ENCODE data around the gene CACNA2D2. TPM values are rescaled to one million over a fixed set of nuclear protein-coding genes. Genes with fewer than 3 reads are reported as not detected.
A peak's percentile ranks its signal among the peaks of the same experiment; 100 is the strongest.

The CACNA2D2 gene
- total RNA-seq, 1 donor from 2014 or later: 0.21 TPM

DNA sequence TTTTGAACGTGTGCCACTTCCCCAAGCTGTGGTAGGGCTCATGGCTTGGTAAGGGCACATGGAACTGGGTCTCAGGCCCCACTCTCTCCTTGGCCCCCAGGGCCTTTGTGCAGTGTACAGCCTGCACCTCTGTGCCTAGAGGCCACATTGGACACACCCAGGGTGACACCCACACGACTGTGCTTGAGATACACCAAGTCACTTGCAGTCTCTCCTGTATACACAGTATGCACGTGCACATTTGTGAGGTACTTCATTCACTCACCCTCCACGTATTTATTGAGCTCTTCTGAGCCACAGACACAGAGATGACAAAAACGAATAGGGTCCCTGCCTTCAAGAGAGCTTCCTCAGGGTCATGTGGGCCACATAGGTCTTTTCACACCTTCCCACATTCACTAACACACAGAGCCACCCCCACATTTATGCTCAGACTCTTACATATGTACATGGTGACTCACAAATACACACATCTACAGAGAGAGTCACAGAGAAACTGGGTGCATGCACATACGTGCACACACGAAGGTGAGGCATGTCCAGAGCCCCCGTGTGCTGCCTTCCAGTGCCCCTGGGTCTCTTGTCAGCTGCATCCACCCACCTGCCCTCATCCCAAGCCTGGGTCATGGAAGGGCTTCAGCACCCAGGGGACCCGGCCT lies 134.3 kb downstream of the CACNA2D2 start:
- peaks cover 24% of the 10 kb centered on the region for H3K27me3 ChIP-seq (ENCODE audit: control insufficient read depth, insufficient read depth, low read length)

DNA sequence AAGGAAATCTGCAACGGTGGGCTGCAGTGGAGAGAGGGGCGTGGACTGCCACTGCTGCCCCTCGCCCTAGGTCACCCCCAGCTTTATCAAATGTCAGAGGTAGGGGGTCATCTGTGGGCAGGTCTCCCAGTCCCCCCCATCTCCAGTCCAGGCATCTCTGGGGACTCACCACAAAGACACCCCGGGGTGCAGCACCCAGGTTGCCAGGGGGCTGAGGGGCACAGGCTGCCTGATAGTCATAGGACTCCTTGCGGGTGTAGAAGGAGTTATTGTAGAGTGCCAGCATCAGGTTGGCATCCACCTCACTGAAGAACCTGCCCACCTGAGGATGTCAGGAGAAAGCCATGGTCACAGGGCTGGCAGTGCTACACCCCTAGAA lies 137.6 kb downstream of the CACNA2D2 start:
- Histone ChIP-seq H3K4me3 (ENCODE audit: low read depth, low read length) (no peak overlapping the region), H3K36me3 (ENCODE audit: control insufficient read depth, insufficient read depth, low read length) (no peaks in the 10 kb centered on the region), H3K27me3 (ENCODE audit: control insufficient read depth, insufficient read depth, low read length) (peaks cover 12% of the 10 kb centered on the region)
- TF ChIP-seq, protein P1, sequence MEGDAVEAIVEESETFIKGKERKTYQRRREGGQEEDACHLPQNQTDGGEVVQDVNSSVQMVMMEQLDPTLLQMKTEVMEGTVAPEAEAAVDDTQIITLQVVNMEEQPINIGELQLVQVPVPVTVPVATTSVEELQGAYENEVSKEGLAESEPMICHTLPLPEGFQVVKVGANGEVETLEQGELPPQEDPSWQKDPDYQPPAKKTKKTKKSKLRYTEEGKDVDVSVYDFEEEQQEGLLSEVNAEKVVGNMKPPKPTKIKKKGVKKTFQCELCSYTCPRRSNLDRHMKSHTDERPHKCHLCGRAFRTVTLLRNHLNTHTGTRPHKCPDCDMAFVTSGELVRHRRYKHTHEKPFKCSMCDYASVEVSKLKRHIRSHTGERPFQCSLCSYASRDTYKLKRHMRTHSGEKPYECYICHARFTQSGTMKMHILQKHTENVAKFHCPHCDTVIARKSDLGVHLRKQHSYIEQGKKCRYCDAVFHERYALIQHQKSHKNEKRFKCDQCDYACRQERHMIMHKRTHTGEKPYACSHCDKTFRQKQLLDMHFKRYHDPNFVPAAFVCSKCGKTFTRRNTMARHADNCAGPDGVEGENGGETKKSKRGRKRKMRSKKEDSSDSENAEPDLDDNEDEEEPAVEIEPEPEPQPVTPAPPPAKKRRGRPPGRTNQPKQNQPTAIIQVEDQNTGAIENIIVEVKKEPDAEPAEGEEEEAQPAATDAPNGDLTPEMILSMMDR (IDR thresholded peaks at IDR 0.05; ENCODE audit: insufficient read depth, low read length, poor library complexity, severe bottlenecking): no peak
- no peak for DNase-seq (ENCODE audit: low read depth)

More for the DNA sequence above, 134.3 kb downstream of the CACNA2D2 start:
- DNase-seq (ENCODE audit: low read depth): no peak
- no peak overlapping the region for H3K4me3 ChIP-seq (ENCODE audit: low read depth, low read length)
- H3K36me3 ChIP-seq (ENCODE audit: control insufficient read depth, insufficient read depth, low read length): no peaks in the 10 kb centered on the region
- TF ChIP-seq, protein P1 (IDR thresholded peaks at IDR 0.05; ENCODE audit: insufficient read depth, low read length, poor library complexity, severe bottlenecking): no peak

DNA sequence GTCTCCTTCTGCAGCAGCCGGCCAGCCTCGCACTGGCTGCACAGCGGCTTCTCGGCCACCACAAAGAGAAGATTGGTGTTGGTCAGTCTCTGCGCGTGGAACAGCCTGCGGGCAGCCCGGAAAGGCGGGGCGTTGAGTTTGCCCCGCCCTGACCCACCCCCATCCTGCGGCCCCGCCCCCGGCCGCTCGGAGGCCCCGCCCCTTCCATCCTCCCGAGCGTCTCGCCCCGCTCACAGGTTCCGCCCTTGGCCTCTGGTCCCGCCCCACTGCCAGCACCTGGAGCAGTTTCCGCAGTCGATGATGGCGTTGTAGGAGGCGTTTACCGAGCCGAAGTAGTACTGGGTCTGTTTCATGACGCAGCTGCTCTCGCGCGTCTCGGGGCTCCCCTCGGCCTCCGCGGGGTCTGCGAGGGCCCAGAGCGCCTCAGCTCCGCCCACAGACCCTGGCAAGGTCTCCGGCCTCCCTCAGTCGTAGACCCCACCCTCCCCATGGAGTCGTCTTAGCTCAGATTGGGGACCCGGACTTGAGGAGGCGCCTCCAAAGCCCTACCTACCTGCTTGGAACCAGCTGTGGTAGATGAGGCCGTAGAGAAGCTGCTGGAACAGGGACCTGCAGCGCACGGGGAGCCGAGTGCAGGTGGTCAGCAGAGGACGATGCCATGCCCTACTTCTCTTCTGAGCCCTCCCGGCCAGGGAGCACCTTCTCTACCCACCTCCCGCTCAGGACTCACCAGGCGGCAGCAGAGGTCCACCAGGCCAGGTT lies 138.2 kb downstream of the CACNA2D2 start:
- H3K36me3 ChIP-seq (ENCODE audit: control insufficient read depth, insufficient read depth, low read length): no peaks in the 10 kb centered on the region
- peaks cover 12% of the 10 kb centered on the region for H3K27me3 ChIP-seq (ENCODE audit: control insufficient read depth, insufficient read depth, low read length)
- TF ChIP-seq, protein P1 (IDR thresholded peaks at IDR 0.05; ENCODE audit: insufficient read depth, low read length, poor library complexity, severe bottlenecking): no peak
- H3K4me3 ChIP-seq (ENCODE audit: low read depth, low read length): peak overlapping the region; percentile 43
- DNase-seq (ENCODE audit: low read depth): peak; percentile 41

DNA sequence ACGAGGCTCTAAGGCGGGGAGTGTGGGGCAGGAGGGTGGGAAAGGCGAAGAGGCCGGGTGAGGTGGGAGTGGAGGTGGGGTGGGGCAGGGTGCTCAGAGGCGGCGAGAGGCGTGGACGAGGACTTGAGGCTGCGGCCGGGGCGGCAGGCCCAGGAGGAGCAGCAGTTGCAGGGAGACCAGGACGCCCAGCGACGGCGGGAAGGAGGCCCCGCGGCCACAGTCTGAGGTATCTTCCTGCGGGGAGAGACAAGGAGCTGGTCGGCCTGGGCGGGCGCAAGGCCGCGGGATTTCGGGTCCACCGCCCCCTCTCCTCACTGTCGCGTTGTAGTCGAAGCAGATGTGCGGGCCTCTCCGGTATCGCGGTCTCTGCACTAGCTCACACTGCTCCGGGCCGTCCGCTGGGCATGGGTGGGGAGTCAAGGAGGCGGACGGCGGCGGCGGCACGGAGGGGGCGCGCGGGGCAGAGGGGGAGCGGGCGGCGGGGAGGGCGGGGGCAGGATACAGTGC lies 138.8 kb downstream of the CACNA2D2 start:
- no peaks in the 10 kb centered on the region for H3K36me3 ChIP-seq (ENCODE audit: control insufficient read depth, insufficient read depth, low read length)
- TF ChIP-seq, protein P1 (IDR thresholded peaks at IDR 0.05; ENCODE audit: insufficient read depth, low read length, poor library complexity, severe bottlenecking): no peak
- no peak for DNase-seq (ENCODE audit: low read depth)
- peaks cover 10% of the 10 kb centered on the region for H3K27me3 ChIP-seq (ENCODE audit: control insufficient read depth, insufficient read depth, low read length)
- peak overlapping the region; percentile 43 for H3K4me3 ChIP-seq (ENCODE audit: low read depth, low read length)

DNA sequence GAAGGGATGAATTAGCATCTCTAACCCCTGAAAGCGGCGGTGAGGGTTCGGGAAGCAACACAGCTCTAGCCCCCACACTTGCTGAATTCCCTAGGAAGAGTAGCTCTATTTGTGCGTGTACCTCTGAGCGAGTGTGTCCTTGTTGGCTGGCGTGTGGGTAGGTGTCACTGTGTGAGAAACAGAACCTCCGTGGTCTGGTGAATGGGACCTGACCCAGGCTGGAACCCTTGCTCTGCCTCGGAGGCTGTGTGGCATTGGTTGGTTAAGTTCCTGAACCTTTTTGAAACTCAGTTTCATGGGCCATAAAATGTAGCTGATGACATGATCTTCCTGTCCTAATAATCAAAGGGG lies 143.7 kb downstream of the CACNA2D2 start:
- TF ChIP-seq, protein P1 (IDR thresholded peaks at IDR 0.05; ENCODE audit: insufficient read depth, low read length, poor library complexity, severe bottlenecking): no peak
- Histone ChIP-seq H3K4me3 (ENCODE audit: low read depth, low read length) (peak overlapping the region; percentile 28), H3K36me3 (ENCODE audit: control insufficient read depth, insufficient read depth, low read length) (peaks cover 2% of the 10 kb centered on the region), H3K27me3 (ENCODE audit: control insufficient read depth, insufficient read depth, low read length) (no peaks in the 10 kb centered on the region)
- no peak for DNase-seq (ENCODE audit: low read depth)

All from kidney epithelial cell (primary cell).